OCI-LY7 (cell line): ENCODE results near the gene ITGA4.

Experiments
- EZH2phosphoT487 ChIP-seq: fragments of 200-600 bp; sonication (generic); IDR thresholded peaks from 2 replicates; pipeline ENCODE4 v1.6.1; 2018; ENCODE audit warnings: low read depth, borderline replicate concordance, mild to moderate bottlenecking, mixed run types, antibody characterized with exemption, low read length, moderate library complexity, mixed read lengths
- TF ChIP-seq, protein P1 (sequence below): fragments of 200-600 bp; sonication (generic); conservative IDR thresholded peaks from 2 replicates; pipeline ENCODE4 v1.5.1; 2014; ENCODE audit warnings: mild to moderate bottlenecking, antibody characterized with exemption, low read length, moderate library complexity, mixed read lengths

DNA sequence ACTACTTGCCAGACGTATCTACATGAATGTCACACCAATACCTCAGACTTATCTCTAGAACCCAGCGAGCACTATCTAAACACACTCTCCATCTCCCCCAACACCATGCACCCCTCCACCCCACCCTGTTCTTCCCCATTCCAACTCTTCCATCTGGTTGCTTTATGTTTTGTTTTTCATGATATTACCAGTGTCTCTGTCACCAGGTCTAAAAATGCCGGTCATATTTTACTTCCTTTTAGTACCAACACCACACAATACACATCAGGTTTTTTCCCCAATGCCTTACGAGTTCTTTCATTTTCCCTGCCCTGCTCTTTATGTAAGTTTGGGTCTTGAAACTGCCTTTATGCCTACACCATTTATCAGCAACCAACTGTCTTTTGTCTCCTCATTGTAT is 10.2 kb upstream of the ITGA4 start:
- TF ChIP-seq, protein P1, sequence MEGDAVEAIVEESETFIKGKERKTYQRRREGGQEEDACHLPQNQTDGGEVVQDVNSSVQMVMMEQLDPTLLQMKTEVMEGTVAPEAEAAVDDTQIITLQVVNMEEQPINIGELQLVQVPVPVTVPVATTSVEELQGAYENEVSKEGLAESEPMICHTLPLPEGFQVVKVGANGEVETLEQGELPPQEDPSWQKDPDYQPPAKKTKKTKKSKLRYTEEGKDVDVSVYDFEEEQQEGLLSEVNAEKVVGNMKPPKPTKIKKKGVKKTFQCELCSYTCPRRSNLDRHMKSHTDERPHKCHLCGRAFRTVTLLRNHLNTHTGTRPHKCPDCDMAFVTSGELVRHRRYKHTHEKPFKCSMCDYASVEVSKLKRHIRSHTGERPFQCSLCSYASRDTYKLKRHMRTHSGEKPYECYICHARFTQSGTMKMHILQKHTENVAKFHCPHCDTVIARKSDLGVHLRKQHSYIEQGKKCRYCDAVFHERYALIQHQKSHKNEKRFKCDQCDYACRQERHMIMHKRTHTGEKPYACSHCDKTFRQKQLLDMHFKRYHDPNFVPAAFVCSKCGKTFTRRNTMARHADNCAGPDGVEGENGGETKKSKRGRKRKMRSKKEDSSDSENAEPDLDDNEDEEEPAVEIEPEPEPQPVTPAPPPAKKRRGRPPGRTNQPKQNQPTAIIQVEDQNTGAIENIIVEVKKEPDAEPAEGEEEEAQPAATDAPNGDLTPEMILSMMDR, result no peak
- no peak for TF ChIP-seq EZH2phosphoT487
